SIG-M5 treated with dmso at 0.1 percent for 504 hours (cell line): ENCODE data around the gene GPR146.

ENCODE experiments used
- DNase-seq: peaks from one replicate; lab custom pipeline; 2025; ENCODE audit not compliant: unreplicated experiment; lab: John Stamatoyannopoulos, UW

GPR146 gene

GRCh38 chr7:1103789-1104515 is 59.6 kb downstream of the GPR146 start:
- no peak for DNase-seq

- no peak for DNase-seq
Observed at GRCh38 chr7:1104516-1105179, 60.3 kb downstream of the GPR146 start.

- no peak for DNase-seq
Observed at GRCh38 chr7:1105189-1105588, 60.8 kb downstream of the GPR146 start.

GRCh38 chr7:1106063-1106792 is 61.9 kb downstream of the GPR146 start:
- DNase-seq, result no peak

GRCh38 chr7:1106793-1107421 is 62.6 kb downstream of the GPR146 start:
- DNase-seq, result no peak

GRCh38 chr7:1108264-1108920 is 64.0 kb downstream of the GPR146 start:
- no peak for DNase-seq
